HEK293T (cell line): Measurements from ENCODE around the gene DNAL4.

Experiments
- BHLHE40 ChIP-seq: fragments of 450-650 bp; IDR thresholded peaks from 2 replicates; pipeline ENCODE4 v1.6.1; 2016; ENCODE audit warnings: mild to moderate bottlenecking, moderate library complexity, borderline replicate concordance
- FOXA1 ChIP-seq: fragments of 450-650 bp; IDR thresholded peaks from 2 replicates; pipeline ENCODE4 v1.6.1; 2016; ENCODE audit warnings: mild to moderate bottlenecking
- FOXK2 ChIP-seq: fragments of 450-650 bp; IDR thresholded peaks from 2 replicates; pipeline ENCODE4 v1.6.1; 2016; ENCODE audit warnings: mild to moderate bottlenecking
- FOXM1 ChIP-seq: fragments of 450-650 bp; IDR thresholded peaks from 2 replicates; pipeline ENCODE4 v1.6.1; 2017; ENCODE audit warnings: mild to moderate bottlenecking, borderline replicate concordance
- HDGF ChIP-seq: fragments of 450-650 bp; IDR thresholded peaks from 2 replicates; pipeline ENCODE4 v1.6.1; 2017; ENCODE audit warnings: antibody characterized with exemption, borderline replicate concordance
- L3MBTL2 ChIP-seq: fragments of 450-650 bp; conservative IDR thresholded peaks from 2 replicates; pipeline ENCODE4 v1.6.1; 2016; ENCODE audit warnings: mild to moderate bottlenecking
- NFRKB ChIP-seq: fragments of 450-650 bp; IDR thresholded peaks from 2 replicates; pipeline ENCODE4 v1.6.1; 2016; ENCODE audit warnings: mild to moderate bottlenecking, moderate library complexity
- SUZ12 ChIP-seq: fragments of 450-650 bp; IDR thresholded peaks from 2 replicates; pipeline ENCODE4 v1.6.1; 2016; ENCODE audit warnings: mild to moderate bottlenecking
- TARDBP ChIP-seq: fragments of 450-650 bp; IDR thresholded peaks from 2 replicates; pipeline ENCODE4 v1.6.1; 2016

DNA sequence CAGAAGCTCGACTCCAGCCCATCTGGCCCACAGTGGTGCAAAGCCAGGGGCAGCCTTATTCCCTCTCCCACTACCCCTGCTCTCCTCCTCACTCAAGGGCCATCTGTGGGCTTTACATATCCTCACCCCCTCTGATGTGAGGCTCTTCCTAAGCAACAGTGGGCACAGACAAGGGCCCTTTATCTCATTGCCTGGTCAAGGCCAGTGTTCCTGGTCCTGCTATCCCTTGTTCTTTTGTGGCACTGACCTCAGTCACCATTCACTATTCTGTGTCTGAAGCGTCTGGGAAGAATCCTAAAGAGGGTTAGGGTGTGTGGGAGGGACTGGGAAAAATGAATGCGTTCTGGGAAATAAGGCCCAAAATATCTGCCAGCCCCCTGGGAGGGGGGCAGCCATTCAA lies 7.3 kb downstream of the DNAL4 start:
- TF ChIP-seq BHLHE40 (no peak), TARDBP (no peak), SUZ12 (no peak), FOXK2 (no peak), FOXM1 (no peak), NFRKB (no peak), HDGF (no peak), L3MBTL2 (no peak), FOXA1 (no peak)
